Astrocyte of the spinal cord (primary cell): ENCODE results near the gene TRIO.

Experiments used
- DNase-seq: peaks from one replicate; pipeline ENCODE4 v3.0.0; 2011; ENCODE audit warnings: low read depth, low spot score
- H3K4me3 ChIP-seq: 2 replicates; pipeline ENCODE4 v1.5.1; 2011; ENCODE audit warnings: low read depth, mild to moderate bottlenecking, low read length, moderate library complexity
- CTCF ChIP-seq: IDR thresholded peaks from 2 replicates; pipeline ENCODE4 v1.5.1; 2012; ENCODE audit warnings: low read depth, mild to moderate bottlenecking, low read length, inconsistent platforms
- in situ Hi-C: cut with HindIII; loops from 2 replicates; pipeline ENCODE4 v1.10.0; 2017; ENCODE audit warnings: low sequenced_read_pairs

TRIO gene

GRCh38 chr5:14401639-14402038, 258.5 kb downstream of the TRIO start:
- TF ChIP-seq CTCF, result no peak
- H3K4me3 ChIP-seq, result no peak overlapping the region
- in situ Hi-C loops, result no loop called here
- no peak for DNase-seq

- no peak for DNase-seq
- TF ChIP-seq CTCF, result no peak
- in situ Hi-C loops, result no loop called here
- H3K4me3 ChIP-seq, result no peak overlapping the region
These were observed 259.3 kb downstream of the TRIO start for GRCh38 chr5:14402424-14402823.

- no peak for TF ChIP-seq CTCF
- in situ Hi-C loops, result no loop called here
- no peak for DNase-seq
- H3K4me3 ChIP-seq, result no peak overlapping the region
These were observed 261.6 kb downstream of the TRIO start for GRCh38 chr5:14404780-14405179.

GRCh38 chr5:14405267-14405666, 262.1 kb downstream of the TRIO start:
- peak; percentile 54 for TF ChIP-seq CTCF
- in situ Hi-C loops, result no loop called here
- no peak for DNase-seq
- H3K4me3 ChIP-seq, result no peak overlapping the region

GRCh38 chr5:14405706-14406553, 262.8 kb downstream of the TRIO start:
- no peak for TF ChIP-seq CTCF
- in situ Hi-C loops, result no loop called here
- H3K4me3 ChIP-seq, result no peak overlapping the region
- no peak for DNase-seq

GRCh38 chr5:14406554-14406849, 263.4 kb downstream of the TRIO start:
- H3K4me3 ChIP-seq, result no peak overlapping the region
- peak; percentile 95 for DNase-seq
- no peak for TF ChIP-seq CTCF
- in situ Hi-C loops, result no loop called here
